ENCODE data around the gene ADGRE2.
"Not testable (repeated sequence)": the region's sequence is repeated elsewhere in the genome, so short reads cannot be mapped to it uniquely, and the experiment has no call there.

The ADGRE2 gene

GRCh38 chr19:14778110-14778845 is at the start of gene ADGRE2:
ADGRE2 (minus strand) TSS chr19:14778560; CDS start chr19:14776756, 1,804 bp downstream.
- in situ Hi-C loops (cut with HindIII; ENCODE audit: low sequenced_read_pairs), result not testable (repeated sequence)

DNA sequence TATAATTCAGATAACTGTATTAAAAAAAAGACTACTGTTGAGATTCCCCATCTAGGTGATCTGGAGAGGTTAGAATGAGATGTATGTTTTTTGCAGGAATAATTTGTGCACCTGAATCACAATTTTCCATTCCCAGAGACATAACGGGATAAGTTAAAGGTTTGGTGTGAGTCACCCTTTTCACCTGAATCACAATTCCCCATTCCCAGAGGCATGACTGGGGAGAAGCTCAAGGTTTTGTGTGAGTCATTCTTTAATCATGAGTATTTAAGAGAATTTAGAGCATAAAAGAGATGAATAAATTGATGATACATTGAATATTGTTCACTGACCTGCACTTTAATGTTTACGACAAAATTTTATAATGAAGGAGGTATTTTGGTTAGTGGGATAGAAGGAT is 47.6 kb upstream of the ADGRE2 start:
- in situ Hi-C loops (cut with HindIII; ENCODE audit: low sequenced_read_pairs), result no loop called here

GRCh38 chr19:14821937-14822336 is 43.6 kb upstream of the ADGRE2 start:
- in situ Hi-C loops (cut with HindIII; ENCODE audit: low sequenced_read_pairs), result no loop called here

DNA sequence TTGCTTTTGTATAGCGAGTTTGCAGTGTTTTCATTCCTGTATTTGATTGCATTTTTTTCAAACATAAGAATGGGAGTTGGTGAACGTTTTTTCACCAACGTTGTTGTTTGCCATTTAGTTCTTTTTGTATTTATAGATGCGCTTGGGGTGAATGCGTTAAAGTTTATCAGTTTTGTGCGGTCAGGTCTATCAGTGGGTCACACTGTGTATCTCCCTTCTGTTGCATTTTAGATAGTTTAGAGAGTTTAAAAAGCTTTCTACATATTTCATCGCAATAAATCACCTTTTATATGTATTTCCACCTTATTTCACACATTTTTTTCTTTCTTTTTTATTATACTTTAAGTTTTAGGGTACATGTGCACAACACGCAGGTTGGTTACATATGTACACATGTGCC is 40.2 kb upstream of the ADGRE2 start:
- in situ Hi-C loops (cut with HindIII; ENCODE audit: low sequenced_read_pairs), result no loop called here

- in situ Hi-C loops (cut with HindIII; ENCODE audit: low sequenced_read_pairs), result no loop called here
These were observed 38.7 kb upstream of the ADGRE2 start for GRCh38 chr19:14817052-14817451.

DNA sequence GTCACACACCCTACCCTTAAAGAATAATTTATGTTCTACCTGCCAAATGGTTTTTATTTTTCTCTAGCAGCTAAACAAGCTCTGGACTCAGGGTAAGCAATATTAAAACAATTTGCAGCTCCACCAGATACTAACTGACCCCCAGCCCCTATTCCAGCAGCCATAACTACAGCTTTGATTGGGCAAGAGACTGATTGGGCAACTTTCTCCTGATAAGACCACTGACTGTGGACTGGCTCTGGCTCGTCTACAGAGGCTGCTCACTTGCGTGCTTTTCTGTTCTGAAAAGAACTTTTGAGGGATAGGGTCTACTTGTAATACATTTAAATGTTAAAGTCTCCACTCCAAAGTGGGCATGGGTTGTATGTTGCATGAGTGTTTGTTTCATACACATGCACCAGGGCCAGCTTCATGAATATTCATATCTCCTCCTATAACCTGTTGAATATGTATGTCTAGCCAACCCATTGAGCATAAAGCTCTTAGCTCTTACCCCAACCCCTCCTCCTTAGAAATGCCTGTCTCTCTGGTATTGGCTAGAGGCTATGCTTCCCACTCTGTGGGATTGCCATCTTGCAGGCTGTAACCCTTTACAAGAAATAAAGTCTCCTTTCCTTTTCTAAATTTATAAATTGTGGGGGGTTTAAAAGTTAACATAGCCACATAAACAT is 36.8 kb upstream of the ADGRE2 start:
- in situ Hi-C loops (cut with HindIII; ENCODE audit: low sequenced_read_pairs), result no loop called here

- in situ Hi-C loops (cut with HindIII; ENCODE audit: low sequenced_read_pairs), result no loop called here
These were observed 31.1 kb upstream of the ADGRE2 start for GRCh38 chr19:14809272-14810057.

DNA sequence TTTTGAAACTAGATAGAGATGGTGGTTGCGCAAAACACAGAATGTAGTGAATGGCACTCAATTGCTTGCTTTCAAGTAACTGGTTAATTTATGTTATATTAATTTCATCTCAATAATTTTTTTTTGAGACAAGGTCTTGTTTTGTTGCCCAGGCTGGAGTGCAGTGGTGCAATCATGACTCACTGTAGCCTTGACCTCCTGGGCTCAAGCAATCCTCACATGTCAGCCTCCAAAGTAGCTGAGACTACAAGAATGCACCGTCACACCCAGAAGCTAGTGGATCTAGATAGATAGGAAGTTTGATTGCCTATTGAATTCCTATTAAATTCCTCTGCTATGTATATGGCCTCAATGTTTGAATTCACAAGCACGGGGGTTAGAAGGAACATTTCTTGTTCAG is 26.4 kb upstream of the ADGRE2 start:
- in situ Hi-C loops (cut with HindIII; ENCODE audit: low sequenced_read_pairs), result no loop called here

DNA sequence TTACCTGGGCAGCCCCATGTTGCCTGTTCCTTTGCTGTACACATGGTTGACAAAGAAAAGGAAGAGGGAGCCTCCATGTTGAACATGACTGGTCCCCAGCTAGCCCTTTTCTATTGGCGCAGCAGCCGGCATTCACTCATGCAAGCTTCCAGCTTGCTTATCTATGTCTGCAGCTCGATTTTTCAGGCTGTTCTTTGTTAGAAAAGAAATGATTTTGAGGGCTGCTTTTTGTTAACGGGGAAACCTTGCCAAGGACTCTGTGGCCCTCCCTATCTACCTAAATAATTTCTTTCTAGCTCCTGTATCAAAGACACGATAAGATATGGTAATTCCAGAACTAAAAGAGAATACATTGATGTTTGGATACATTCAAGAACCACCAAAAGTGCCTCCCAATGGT is 20.4 kb upstream of the ADGRE2 start:
- in situ Hi-C loops (cut with HindIII; ENCODE audit: low sequenced_read_pairs), result no loop called here

DNA sequence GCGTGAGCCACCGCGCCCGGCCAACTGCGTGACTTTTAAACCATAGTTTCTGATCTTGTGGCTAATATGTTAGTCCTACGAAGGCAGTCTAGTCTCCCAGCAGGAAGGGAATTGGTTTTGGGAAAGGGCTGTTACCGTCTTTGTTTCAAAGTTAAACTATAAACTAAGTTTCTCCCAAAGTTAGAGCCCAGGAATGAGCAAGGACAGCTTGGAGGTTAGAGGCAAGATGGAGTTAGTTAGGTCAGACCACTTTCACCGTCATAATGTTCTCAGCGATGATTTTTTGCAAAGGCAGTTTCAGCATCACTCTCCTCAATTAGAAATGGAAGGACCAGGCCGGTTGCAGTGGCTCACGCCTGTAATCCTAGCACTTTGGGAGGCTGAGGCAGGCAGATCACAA is 17.7 kb upstream of the ADGRE2 start:
- in situ Hi-C loops (cut with HindIII; ENCODE audit: low sequenced_read_pairs), result no loop called here

- in situ Hi-C loops (cut with HindIII; ENCODE audit: low sequenced_read_pairs), result no loop called here
These were observed 16.8 kb upstream of the ADGRE2 start for GRCh38 chr19:14795078-14795721.

GRCh38 chr19:14792250-14792649 is 13.9 kb upstream of the ADGRE2 start:
- in situ Hi-C loops (cut with HindIII; ENCODE audit: low sequenced_read_pairs), result not testable (repeated sequence)

- in situ Hi-C loops (cut with HindIII; ENCODE audit: low sequenced_read_pairs), result no loop called here
These were observed 8.1 kb upstream of the ADGRE2 start for GRCh38 chr19:14786421-14786851.

DNA sequence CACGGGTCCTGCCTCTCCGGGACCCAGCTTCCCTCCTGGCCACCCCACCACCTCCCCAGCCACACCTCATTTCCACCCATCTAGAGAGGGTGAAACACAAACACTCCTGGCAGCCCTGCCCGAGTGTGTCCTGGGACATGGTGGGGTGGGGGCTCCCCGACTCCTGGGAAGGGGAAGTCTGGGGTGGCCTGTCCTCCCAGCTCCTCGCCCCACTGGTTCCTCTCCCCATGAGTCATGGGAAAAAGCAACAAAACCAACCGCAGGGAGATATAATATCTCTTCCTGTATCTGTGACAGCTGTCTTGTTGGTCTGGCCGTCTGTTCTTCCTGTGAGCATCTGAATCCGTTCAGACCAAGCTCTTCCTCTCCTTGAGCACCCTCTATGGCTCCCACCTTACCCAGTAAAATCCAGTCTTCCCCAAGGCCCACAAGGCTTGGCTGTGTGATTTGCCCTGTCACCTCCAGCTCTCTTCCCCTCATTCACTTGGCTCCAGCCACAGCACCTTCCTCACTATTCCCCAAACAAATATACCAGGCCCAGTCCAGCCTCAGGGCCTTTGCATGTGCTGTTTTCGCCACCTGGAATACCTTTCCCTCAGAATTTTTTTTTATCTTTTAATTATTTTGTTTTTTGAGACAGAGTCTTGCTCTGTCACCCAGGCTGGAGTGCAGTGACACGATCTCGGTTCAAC is 6.9 kb upstream of the ADGRE2 start:
- in situ Hi-C loops (cut with HindIII; ENCODE audit: low sequenced_read_pairs), result not testable (repeated sequence)

- in situ Hi-C loops (cut with HindIII; ENCODE audit: low sequenced_read_pairs), result not testable (repeated sequence)
These were observed 6.4 kb upstream of the ADGRE2 start for GRCh38 chr19:14784730-14785101.

GRCh38 chr19:14783410-14783998 is 5.1 kb upstream of the ADGRE2 start:
- in situ Hi-C loops (cut with HindIII; ENCODE audit: low sequenced_read_pairs), result not testable (repeated sequence)

DNA sequence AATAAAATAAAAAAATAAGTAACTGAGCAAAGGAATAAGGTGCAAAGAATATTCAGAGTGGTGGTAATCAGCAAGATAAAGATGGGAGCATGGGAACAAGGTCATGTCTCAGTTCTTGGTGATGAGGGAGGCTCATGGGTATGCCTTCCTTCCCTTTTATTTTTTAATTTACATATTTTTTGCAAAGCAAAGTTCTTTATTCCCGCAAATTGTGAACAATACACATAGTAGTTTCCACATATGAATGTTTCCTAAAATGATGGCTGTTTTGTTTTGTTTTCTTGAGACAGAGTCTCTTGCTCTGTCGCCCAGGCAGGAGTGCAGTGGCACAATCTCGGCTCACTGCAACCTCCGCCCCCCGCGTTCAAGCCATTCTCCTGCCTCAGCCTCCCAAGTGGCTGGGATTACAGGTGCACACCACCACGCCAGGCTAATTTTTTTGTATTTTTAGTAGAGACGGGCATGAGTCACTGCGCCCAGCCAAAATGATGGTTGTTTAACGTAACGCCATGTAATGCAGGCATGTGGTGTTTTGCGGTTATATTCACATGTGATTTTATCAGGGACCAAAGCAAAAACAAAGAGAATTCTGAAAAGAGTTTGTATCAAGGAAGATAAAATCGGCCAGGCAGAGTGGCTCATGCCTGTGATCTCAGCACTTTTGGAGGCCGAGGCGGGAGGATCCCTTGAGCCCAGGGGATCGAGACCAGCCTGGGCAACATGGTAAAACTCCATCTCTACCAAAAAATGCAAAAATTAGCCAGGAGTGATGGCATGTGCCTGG is 4.5 kb upstream of the ADGRE2 start:
- in situ Hi-C loops (cut with HindIII; ENCODE audit: low sequenced_read_pairs), result no loop called here

DNA sequence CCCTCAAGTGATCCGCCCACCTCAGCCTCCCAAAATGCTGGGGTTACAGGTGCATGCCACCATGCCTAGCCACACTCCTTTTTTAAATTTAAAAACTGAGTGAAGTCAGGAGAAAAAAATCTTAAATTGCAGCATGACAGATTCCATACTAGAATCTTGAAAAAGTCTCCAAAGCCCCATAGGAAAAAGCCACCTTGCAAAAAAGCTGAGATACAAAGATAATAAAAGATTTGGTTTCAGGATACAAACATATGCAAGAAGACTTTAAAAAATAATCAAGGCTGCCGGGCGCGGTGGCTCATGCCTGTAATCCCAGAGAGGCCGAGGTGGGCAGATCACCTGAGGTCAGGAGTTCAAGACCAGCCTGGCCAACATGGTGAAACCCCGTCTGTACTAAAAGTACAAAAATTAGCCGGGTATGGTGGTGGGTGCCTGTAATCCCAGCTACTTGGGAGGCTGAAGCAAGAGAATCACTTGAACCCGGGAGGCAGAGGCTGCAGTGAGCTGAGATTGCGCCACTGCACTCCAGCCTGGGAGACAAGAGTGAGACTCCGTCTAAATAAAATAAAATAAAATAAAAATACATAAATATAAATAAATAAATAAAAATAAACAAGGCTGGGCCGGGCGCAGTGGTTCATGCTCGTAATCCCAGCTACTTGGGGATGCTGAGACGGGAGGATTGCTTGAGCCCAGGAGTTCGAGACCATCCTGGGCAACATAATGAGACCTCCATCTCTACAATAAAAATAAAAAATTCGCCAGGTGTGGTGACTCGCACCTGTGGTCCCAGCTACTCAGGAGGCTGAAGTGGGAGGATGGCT is 3.6 kb upstream of the ADGRE2 start:
- in situ Hi-C loops (cut with HindIII; ENCODE audit: low sequenced_read_pairs), result not testable (repeated sequence)
